Osteocyte (in vitro differentiated cells): ENCODE measurements around the gene KRT73. TPM values are rescaled to one million over a fixed set of nuclear protein-coding genes. Genes with fewer than 3 reads are reported as not detected.

ENCODE experiments used
- DNase-seq: peaks from one replicate; pipeline ENCODE4 v3.0.0; 2021; ENCODE audit warnings: mixed read lengths; ENCODE audit not compliant: unreplicated experiment; ENCODE audit errors: extremely low spot score
- H3K27ac Mint-ChIP-seq: one replicate; pipeline ENCODE4 v1.8.0; 2021; ENCODE audit warnings: mild to moderate bottlenecking, mixed read lengths; ENCODE audit not compliant: unreplicated experiment
- H3K27me3 Mint-ChIP-seq: one replicate; pipeline ENCODE4 v1.8.0; 2021; ENCODE audit warnings: mixed read lengths; ENCODE audit not compliant: unreplicated experiment
- H3K36me3 Mint-ChIP-seq: one replicate; pipeline ENCODE4 v1.8.0; 2021; ENCODE audit warnings: mixed read lengths; ENCODE audit not compliant: unreplicated experiment
- H3K4me1 Mint-ChIP-seq: one replicate; pipeline ENCODE4 v1.8.0; 2021; ENCODE audit warnings: mixed read lengths; ENCODE audit not compliant: unreplicated experiment
- H3K4me3 Mint-ChIP-seq: one replicate; pipeline ENCODE4 v1.8.0; 2021; ENCODE audit warnings: mild to moderate bottlenecking, moderate library complexity, mixed read lengths; ENCODE audit not compliant: unreplicated experiment
- H3K9me3 Mint-ChIP-seq: one replicate; pipeline ENCODE4 v1.8.0; 2021; ENCODE audit warnings: mixed read lengths; ENCODE audit not compliant: unreplicated experiment
- total RNA-seq: library from RNA; stranded (reverse); gene quantifications from 2 replicates; pipeline ENCODE4 v1.2.1, GENCODE V29; 2021
- TF ChIP-seq, protein P1 (sequence below): fragments of 200-600 bp; sonication (generic); IDR thresholded peaks from 2 replicates; pipeline ENCODE4 v1.5.0; 2021; ENCODE audit warnings: antibody characterized with exemption, mild to moderate bottlenecking, moderate library complexity

The KRT73 gene
- total RNA-seq, 1 donor from 2014 or later, result not detected

DNA sequence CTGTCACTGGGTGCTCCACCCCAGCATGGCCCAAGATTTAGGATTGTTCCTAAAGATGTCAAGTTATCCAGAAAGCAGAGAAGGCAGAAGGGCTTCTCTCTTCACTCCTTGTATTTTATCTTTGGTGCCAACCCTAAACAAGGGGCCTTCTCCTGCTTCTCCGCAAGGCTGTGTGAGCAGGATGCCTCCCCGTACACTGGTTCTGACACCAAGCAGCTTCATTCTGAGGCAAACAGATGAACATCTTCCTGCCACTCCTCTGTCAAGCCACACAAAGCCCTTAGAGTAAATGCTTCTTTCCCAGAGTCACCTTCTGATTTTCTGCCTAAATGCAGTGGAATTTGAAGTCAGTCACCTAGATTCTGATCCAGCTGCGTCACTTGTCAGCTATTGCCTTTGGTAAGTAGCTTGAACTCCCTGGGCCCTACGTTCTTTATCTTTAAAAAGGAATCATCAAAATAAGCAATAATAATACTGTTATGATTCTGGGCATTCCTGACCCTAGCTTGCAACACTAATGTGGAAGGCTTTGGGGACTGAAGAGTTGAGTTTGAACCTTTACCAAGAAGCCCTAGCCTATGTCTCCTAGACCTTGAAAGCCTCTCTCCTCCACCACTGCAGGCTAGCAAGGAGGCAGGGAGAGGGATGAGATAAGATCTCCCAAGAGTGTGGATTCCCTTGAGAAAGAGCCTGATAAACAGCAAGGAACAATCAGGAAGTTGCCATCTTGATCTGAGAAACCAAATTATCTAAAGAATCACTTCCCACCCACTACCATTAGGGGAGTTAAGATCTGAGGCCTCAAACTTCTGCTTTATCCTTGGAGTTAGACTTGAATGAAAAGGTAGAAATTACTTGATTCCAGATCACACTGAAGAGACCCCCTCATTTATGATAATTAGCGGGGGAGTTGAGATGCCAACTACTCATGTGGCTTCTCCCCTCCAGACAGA, 5.7 kb downstream of the KRT73 start:
- no peaks in the 10 kb centered on the region for H3K36me3 Mint-ChIP-seq
- TF ChIP-seq, protein P1, sequence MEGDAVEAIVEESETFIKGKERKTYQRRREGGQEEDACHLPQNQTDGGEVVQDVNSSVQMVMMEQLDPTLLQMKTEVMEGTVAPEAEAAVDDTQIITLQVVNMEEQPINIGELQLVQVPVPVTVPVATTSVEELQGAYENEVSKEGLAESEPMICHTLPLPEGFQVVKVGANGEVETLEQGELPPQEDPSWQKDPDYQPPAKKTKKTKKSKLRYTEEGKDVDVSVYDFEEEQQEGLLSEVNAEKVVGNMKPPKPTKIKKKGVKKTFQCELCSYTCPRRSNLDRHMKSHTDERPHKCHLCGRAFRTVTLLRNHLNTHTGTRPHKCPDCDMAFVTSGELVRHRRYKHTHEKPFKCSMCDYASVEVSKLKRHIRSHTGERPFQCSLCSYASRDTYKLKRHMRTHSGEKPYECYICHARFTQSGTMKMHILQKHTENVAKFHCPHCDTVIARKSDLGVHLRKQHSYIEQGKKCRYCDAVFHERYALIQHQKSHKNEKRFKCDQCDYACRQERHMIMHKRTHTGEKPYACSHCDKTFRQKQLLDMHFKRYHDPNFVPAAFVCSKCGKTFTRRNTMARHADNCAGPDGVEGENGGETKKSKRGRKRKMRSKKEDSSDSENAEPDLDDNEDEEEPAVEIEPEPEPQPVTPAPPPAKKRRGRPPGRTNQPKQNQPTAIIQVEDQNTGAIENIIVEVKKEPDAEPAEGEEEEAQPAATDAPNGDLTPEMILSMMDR, result no peak

DNA sequence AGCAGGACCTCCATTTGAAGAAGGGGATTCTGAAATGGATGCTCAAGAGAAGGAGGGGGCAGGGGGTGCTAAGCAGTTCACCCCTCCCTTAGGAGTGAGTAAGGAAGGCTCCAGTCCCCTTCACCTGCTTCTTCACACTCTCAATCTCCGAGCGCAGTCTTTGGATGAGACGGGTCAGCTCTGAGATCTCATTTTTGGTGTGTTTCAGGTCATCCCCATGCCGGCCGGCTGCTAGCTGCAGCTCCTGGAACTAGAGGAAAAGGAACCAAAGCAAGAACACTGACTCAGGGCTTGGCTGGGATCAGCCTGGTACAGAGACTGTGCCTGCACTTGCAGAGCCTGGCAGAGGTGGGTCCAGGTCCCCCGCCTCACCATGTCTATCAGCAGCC, 7.3 kb downstream of the KRT73 start:
- H3K4me1 Mint-ChIP-seq, result no peaks in the 10 kb centered on the region
- H3K4me3 Mint-ChIP-seq, result no peak overlapping the region
- H3K9me3 Mint-ChIP-seq, result no peaks in the 10 kb centered on the region
- no peaks in the 10 kb centered on the region for H3K36me3 Mint-ChIP-seq
- TF ChIP-seq, protein P1, result no peak
- peaks cover 63% of the 10 kb centered on the region for H3K27me3 Mint-ChIP-seq
- DNase-seq, result peak; percentile 63
- no peak overlapping the region for H3K27ac Mint-ChIP-seq

More for the DNA sequence above, 5.7 kb downstream of the KRT73 start:
- H3K4me3 Mint-ChIP-seq, result no peak overlapping the region
- no peak overlapping the region for H3K27ac Mint-ChIP-seq
- peaks cover 63% of the 10 kb centered on the region for H3K27me3 Mint-ChIP-seq
- peak; percentile 32 for DNase-seq
- H3K4me1 Mint-ChIP-seq, result no peaks in the 10 kb centered on the region
- no peaks in the 10 kb centered on the region for H3K9me3 Mint-ChIP-seq

GRCh38 chr12:52608826-52609630, 9.3 kb downstream of the KRT73 start:
- Mint-ChIP-seq H3K9me3 (no peaks in the 10 kb centered on the region), H3K27me3 (peaks cover 72% of the 10 kb centered on the region), H3K4me1 (no peaks in the 10 kb centered on the region), H3K27ac (no peak overlapping the region), H3K4me3 (no peak overlapping the region), H3K36me3 (no peaks in the 10 kb centered on the region)
- DNase-seq, result peak; percentile 66
- TF ChIP-seq, protein P1, result no peak

DNA sequence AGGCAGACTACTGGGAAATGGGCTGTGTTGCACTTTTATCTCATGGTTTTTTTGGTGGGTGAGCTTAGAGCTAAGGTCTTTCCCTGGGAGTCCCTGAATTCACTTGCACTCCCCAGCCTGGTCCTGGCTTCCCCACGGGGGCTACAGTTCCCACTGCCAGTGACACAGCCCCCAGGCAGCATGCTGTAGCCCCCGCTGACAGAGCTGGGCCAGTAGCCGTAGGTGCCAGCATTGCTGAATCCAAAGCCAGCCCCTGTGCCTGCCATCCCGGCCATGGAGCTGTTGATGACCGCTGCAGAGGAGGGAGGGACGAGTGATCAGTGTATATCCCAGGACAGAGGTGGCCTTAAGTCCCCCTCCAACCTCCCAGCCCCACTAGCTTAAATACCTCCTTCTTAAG, 10.2 kb downstream of the KRT73 start:
- TF ChIP-seq, protein P1, result no peak
- Mint-ChIP-seq H3K4me3 (no peak overlapping the region), H3K9me3 (no peaks in the 10 kb centered on the region), H3K36me3 (no peaks in the 10 kb centered on the region), H3K4me1 (no peaks in the 10 kb centered on the region), H3K27me3 (peaks cover 75% of the 10 kb centered on the region), H3K27ac (no peak overlapping the region)
- peak; percentile 78 for DNase-seq

GRCh38 chr12:52607314-52607713, 11.0 kb downstream of the KRT73 start:
- no peak overlapping the region for H3K4me3 Mint-ChIP-seq
- H3K27ac Mint-ChIP-seq, result no peak overlapping the region
- peak; percentile 56 for DNase-seq
- no peaks in the 10 kb centered on the region for H3K4me1 Mint-ChIP-seq
- H3K36me3 Mint-ChIP-seq, result no peaks in the 10 kb centered on the region
- H3K27me3 Mint-ChIP-seq, result peaks cover 78% of the 10 kb centered on the region
- no peaks in the 10 kb centered on the region for H3K9me3 Mint-ChIP-seq
- TF ChIP-seq, protein P1, result no peak
